Lower leg skin (tissue), 3 donors: ENCODE data around the gene SSH3.

ENCODE experiments used
- POLR2A ChIP-seq, 2 donors: fragments of 450-650 bp; IDR thresholded peaks; one replicate each; pipeline ENCODE4 v1.6.1; 2016 to 2017; ENCODE audit warnings: antibody characterized with exemption in 2 of 2, mild to moderate bottlenecking in 1 of 2, moderate library complexity in 1 of 2
- TF ChIP-seq, protein P1 (sequence below), 3 donors: fragments of 450-650 bp; IDR thresholded peaks; one replicate each; pipeline ENCODE4 v1.5.1; 2016; ENCODE audit warnings: antibody characterized with exemption in 3 of 3, mild to moderate bottlenecking in 3 of 3, moderate library complexity in 2 of 3

DNA sequence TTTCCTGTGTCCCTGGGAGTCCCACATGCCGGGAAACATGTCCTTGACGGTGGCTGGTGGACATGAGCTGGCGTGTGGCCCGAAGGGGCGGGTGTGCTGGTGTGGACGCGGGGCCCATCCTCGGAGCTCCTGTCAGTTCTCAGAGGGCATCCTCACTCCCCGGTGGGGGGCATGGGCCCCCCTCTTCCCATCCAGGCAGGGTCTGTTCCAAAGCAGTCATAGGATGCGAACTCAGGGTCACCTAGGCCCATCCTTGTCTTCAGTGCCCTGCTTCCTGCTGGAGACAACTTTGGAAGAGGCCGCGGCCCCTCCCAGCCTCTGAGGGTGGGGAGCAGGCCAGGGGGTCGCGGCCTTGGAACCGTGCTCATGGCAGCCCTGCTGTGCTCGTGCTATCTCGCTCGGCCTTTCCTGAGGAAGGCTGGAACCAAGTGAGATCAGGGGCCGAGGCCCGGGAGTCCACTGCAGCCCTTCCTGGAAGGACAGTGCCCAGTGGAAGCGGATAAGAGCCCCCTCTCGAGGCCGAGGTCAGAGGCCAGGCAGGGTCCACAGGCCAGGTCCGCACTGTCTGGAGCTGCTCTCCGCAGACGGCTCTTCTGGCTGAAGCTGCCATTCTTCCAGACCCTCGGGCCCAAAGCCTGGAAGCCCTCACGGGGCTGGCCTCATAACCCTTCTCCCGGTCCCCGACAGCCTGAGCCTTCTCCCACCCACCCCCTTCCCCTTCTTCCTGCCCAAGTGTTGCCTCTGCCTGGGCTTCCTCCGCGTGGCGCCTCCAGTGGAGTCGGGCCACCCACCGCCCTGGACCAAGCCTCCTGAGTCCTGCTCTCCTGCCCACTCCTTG lies 28.3 kb upstream of the SSH3 start:
- TF ChIP-seq POLR2A (IDR thresholded peaks at IDR 0.05): no peak
- TF ChIP-seq, protein P1, sequence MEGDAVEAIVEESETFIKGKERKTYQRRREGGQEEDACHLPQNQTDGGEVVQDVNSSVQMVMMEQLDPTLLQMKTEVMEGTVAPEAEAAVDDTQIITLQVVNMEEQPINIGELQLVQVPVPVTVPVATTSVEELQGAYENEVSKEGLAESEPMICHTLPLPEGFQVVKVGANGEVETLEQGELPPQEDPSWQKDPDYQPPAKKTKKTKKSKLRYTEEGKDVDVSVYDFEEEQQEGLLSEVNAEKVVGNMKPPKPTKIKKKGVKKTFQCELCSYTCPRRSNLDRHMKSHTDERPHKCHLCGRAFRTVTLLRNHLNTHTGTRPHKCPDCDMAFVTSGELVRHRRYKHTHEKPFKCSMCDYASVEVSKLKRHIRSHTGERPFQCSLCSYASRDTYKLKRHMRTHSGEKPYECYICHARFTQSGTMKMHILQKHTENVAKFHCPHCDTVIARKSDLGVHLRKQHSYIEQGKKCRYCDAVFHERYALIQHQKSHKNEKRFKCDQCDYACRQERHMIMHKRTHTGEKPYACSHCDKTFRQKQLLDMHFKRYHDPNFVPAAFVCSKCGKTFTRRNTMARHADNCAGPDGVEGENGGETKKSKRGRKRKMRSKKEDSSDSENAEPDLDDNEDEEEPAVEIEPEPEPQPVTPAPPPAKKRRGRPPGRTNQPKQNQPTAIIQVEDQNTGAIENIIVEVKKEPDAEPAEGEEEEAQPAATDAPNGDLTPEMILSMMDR (IDR thresholded peaks at IDR 0.05): no peak
